ENCODE measurements around the gene CPLX3. TPM values are rescaled to one million over a fixed set of nuclear protein-coding genes. Genes with fewer than 3 reads are reported as not detected.

Gene CPLX3
- total and polyA plus RNA-seq, 2 of the 8 experiments (the other 6 are each of a cell fraction or from before 2014, with no cell fraction given) = 0.17 TPM; not detected in 1

- Histone ChIP-seq H2BK12ac (ENCODE audit: low read depth, low read length) (peak overlapping the region; percentile 94; the same call in 1 of the 2 replicates), H3K14ac (ENCODE audit: insufficient read length) (no peak overlapping the region), H4K91ac (replicated peaks; ENCODE audit: insufficient read length, low read length) (no peak overlapping the region), H3K4me1 (replicated peaks in 1 of 4; ENCODE audit: control insufficient read depth in 3 of 4, insufficient read depth in 4 of 4, low read length in 3 of 4) (peaks cover 0 to 3% (median 0%) of the 10 kb centered on the region in 4 experiments; a peak in 1 of 7 replicates), H3K4ac (replicated peaks; ENCODE audit: insufficient read length, low read depth, low read length) (no peak overlapping the region), H3K27me3 (replicated peaks in 1 of 4; ENCODE audit: control insufficient read depth in 3 of 4, extremely low read depth in 1 of 4, insufficient read depth in 3 of 4, low read length in 3 of 4) (no peaks in the 10 kb centered on the region), H3K23ac (ENCODE audit: insufficient read length) (no peak overlapping the region), H4K20me1 (replicated peaks in 1 of 2; ENCODE audit: control insufficient read depth in 1 of 2, insufficient read depth in 2 of 2, low read length in 2 of 2) (peaks cover 0 to 5% of the 10 kb centered on the region in 2 experiments), H3K18ac (ENCODE audit: extremely low read depth, low read length) (peak overlapping the region; percentile 95), H3K4me2 (ENCODE audit: insufficient read depth in 1 of 2, low read depth in 2 of 2, low read length in 2 of 2) (peak overlapping the region; percentile 85 to 98), H3K9me3 (ENCODE audit: insufficient read depth in 2 of 2, low read depth in 1 of 2, low read length in 1 of 2) (no peaks in the 10 kb centered on the region), H2BK5ac (ENCODE audit: low read depth, low read length) (peak overlapping the region; percentile 89; the same call in 1 of the 2 replicates), H3K36me3 (ENCODE audit: control insufficient read depth in 2 of 4, insufficient read depth in 4 of 4, low read length in 3 of 4) (no peaks in the 10 kb centered on the region), H2AFZ (ENCODE audit: low read length) (peak overlapping the region; percentile 96), H4K5ac (ENCODE audit: insufficient read length, low read depth, low read length) (peak overlapping the region; percentile 5), H3K4me3 (ENCODE audit: extremely low read depth in 1 of 4, insufficient read depth in 2 of 4, low read depth in 3 of 4, low read length in 4 of 4) (peak overlapping the region; percentile 52 to 94 (median 86)), H2BK15ac (ENCODE audit: low read length) (0 out of 2 replicates have a peak overlapping the region, but pooled peaks have one; percentile 12), H3K9ac (replicated peaks in 1 of 4; ENCODE audit: extremely low read depth in 1 of 4, low read depth in 3 of 4, low read length in 3 of 4) (no peak overlapping the region), H4K8ac (ENCODE audit: extremely low read depth, insufficient read depth, low read length) (no peak overlapping the region), H3K23me2 (ENCODE audit: low read depth, low read length) (peaks cover 5% of the 10 kb centered on the region; the same call in 1 of the 2 replicates), H2AK5ac (ENCODE audit: low read depth, low read length) (no peak overlapping the region), H3K79me1 (ENCODE audit: low read depth, low read length) (peaks cover 2% of the 10 kb centered on the region; the same call in 1 of the 2 replicates), H2BK20ac (ENCODE audit: low read length) (no peak overlapping the region), H3K79me2 (ENCODE audit: control insufficient read depth in 1 of 2, insufficient read depth in 2 of 2, low read length in 2 of 2) (peaks cover 0 to 32% of the 10 kb centered on the region in 2 experiments; a peak in 2 of 4 replicates), H3K27ac (ENCODE audit: low read depth, low read length) (no peak overlapping the region), H2BK120ac (replicated peaks; ENCODE audit: low read depth, low read length) (no peak overlapping the region), H3K56ac (replicated peaks; ENCODE audit: insufficient read length, low read depth, low read length) (no peak overlapping the region)
- ChIA-PET POLR2A (ENCODE audit: partially characterized antibody) (interaction anchor here (0.6 to 1.8 kb wide), 9 partner anchors 10 to 113 kb away, joined by 3 to 12 read pairs (median 3); partner anchors contain the start of genes FAM219B and MPI), CTCF (ENCODE audit: partially characterized antibody) (interaction anchor here (0.6 to 2.4 kb wide), 8 partner anchors 10 to 1374 kb away, joined by 3 to 16 read pairs (median 4); partner anchors contain the start of genes MPI and ULK3)
- TF ChIP-seq MAX (IDR thresholded peaks at IDR 0.05) (0 out of 2 replicates have a peak, but pooled peaks have one; percentile 3), TAF1 (IDR thresholded peaks at IDR 0.05; ENCODE audit: low read depth, low read length) (no peak), RFX5 (IDR thresholded peaks at IDR 0.05; ENCODE audit: borderline replicate concordance, low read depth, low read length) (no peak), SP1 (IDR thresholded peaks at IDR 0.05; ENCODE audit: low read depth, low read length) (no peak), RXRA (IDR thresholded peaks at IDR 0.05; ENCODE audit: insufficient read depth, low read depth, low read length) (no peak), RBBP5 (IDR thresholded peaks at IDR 0.05; ENCODE audit: borderline replicate concordance, low read depth, low read length) (0 out of 2 replicates have a peak, but pooled peaks have one; percentile 5)
- 35% methylated on average over 15 of the region's 16 CpGs; no CpG with 5 or more reads in 1 of the 2 experiments for WGBS, 2 experiments (ENCODE audit: extremely low coverage in 1 of 2, insufficient coverage in 1 of 2, insufficient read length in 1 of 2, insufficient replicate concordance in 2 of 2, low coverage in 1 of 2, low lambda C conversion rate in 2 of 2, missing lambda C conversion rate in 1 of 2)
- no peak for DNase-seq (ENCODE audit: low read depth in 1 of 2, low spot score in 2 of 2)
- FAIRE-seq = no peak
Observed at GRCh38 chr15:74873756-74874424, 47.5 kb downstream of the CPLX3 start.

Data from H1 (cell line).